ENCODE data around the gene PAQR6.

GRCh38 chr1:156241926-156242325, 5.9 kb downstream of the PAQR6 start, which contains the start of gene BGLAP:
- TF ChIP-seq CTCF (IDR thresholded peaks at IDR 0.05): no peak
- no peak for TF ChIP-seq SIN3A (IDR thresholded peaks at IDR 0.05; ENCODE audit: borderline replicate concordance, insufficient read depth, low read depth, low read length)
- TF ChIP-seq POLR2AphosphoS5 (IDR thresholded peaks at IDR 0.05; ENCODE audit: low read depth, low read length): no peak

All from Panc1 (cell line).